T-helper 1 cell treated with Interleukin-12 subunit alpha and Interleukin-12 subunit beta and Interleukin-4 antibody, amounts not matched to agents 30 ng/mL and 1 ng/mL, for 36 hours (primary cell): ENCODE results near the gene ILDR2. TPM values are rescaled to one million over a fixed set of nuclear protein-coding genes. Genes with fewer than 3 reads are reported as not detected.

ENCODE experiments used
- intact Hi-C: fragments of 100-400 bp; cut with micrococcal nuclease; formaldehyde crosslinking; loops from one replicate; pipeline ENCODE4 v1.15.1; 2024
- total RNA-seq: library from RNA; stranded (reverse); gene quantifications from 2 replicates; pipeline ENCODE4 v1.2.3, GENCODE V29; 2022

ILDR2 gene
- total RNA-seq, 1 donor from 2014 or later = 8.4 TPM

GRCh38 chr1:166927701-166928100, 47.6 kb downstream of the ILDR2 start:
- intact Hi-C loops = no loop called here

- intact Hi-C loops = no loop called here
Measured at GRCh38 chr1:166925810-166926478, 49.4 kb downstream of the ILDR2 start.

GRCh38 chr1:166924823-166925541, 50.4 kb downstream of the ILDR2 start:
- intact Hi-C loops = no loop called here

GRCh38 chr1:166920561-166921475, 54.5 kb downstream of the ILDR2 start:
- intact Hi-C loops = no loop called here

DNA sequence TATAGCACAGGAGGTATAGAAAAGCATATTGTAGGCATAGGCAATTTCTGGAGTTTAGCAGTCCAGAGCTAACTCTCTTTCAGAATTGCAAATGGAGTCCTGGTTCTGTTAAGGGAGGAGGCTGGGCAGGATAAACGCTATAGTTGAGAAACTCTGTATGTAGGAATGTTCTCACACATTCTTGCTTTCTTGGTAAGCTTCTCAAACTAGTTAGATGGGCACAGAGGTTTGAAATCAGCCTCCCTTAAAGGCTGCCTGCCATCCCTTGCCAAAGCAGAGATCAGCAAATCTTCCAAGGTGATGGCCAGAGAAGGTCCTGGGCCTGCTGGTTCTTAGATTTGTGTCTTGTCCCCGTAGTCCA, 56.4 kb downstream of the ILDR2 start:
- intact Hi-C loops = no loop called here

- intact Hi-C loops = no loop called here
Measured at GRCh38 chr1:166918088-166918955, 57.0 kb downstream of the ILDR2 start.

GRCh38 chr1:166915941-166916340, 59.4 kb downstream of the ILDR2 start:
- intact Hi-C loops = no loop called here

GRCh38 chr1:166915042-166915441, 60.3 kb downstream of the ILDR2 start:
- intact Hi-C loops = no loop called here

GRCh38 chr1:166914111-166914510, 61.2 kb downstream of the ILDR2 start:
- intact Hi-C loops = loop anchor here (5.0 kb wide), 4 partner anchors 128 to 618 kb away; no protein-coding TSS in a partner anchor

- intact Hi-C loops = loop anchor here (5.0 kb wide), 4 partner anchors 131 to 621 kb away; no protein-coding TSS in a partner anchor
Measured at GRCh38 chr1:166911624-166912023, 63.7 kb downstream of the ILDR2 start.

DNA sequence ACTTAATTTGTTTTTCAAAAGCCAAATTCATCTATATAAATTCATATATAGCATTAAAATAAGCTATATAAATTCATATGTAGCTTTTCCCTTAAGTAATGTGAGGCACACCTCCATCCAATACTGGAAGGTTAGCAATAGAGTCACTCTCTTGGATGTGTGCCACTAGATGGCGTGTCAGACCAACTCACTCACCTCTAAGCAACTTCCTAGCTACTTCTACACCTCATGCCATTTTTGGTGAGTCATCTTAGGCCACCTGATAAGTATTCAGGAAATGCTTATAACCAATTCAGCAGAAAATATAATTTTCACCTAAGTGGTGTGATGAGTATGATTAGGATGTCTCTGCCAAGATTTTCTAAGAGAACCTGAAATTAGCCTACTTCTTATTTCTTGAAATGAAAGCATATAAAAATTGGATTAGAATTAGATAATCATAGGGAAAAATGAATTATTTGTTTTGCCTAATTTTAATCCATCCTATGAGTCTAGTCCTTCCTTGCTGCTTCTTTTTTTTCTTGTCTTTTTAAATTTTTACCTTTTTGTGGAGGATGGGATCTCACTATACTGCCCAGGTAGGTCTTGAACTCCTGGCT, 64.8 kb downstream of the ILDR2 start:
- intact Hi-C loops = loop anchor here (1.0 to 5.0 kb wide), 11 partner anchors 26 to 646 kb away; partner anchors contain the start of genes ILDR2, POU2F1 and TADA1

- intact Hi-C loops = no loop called here
Measured at GRCh38 chr1:166908942-166909341, 66.4 kb downstream of the ILDR2 start.

DNA sequence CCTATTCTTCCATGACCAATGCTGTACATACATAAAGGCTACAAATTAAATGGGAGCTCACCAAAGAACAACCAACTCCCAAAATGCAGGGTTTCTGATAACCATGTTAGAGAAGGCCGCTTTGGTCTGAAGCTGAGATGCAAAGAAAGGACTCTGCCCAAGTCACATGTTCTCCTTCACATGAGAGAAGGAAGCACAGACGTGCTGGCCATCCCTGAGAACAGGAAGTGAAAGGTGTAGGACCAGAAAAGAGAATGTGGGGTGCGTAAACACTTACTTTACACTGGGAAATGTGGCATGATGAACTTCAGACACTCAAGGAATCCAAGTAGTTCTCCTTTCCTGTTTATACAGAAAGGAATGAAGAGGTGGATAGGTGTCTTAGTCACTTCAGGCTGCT, 67.6 kb downstream of the ILDR2 start:
- intact Hi-C loops = no loop called here

DNA sequence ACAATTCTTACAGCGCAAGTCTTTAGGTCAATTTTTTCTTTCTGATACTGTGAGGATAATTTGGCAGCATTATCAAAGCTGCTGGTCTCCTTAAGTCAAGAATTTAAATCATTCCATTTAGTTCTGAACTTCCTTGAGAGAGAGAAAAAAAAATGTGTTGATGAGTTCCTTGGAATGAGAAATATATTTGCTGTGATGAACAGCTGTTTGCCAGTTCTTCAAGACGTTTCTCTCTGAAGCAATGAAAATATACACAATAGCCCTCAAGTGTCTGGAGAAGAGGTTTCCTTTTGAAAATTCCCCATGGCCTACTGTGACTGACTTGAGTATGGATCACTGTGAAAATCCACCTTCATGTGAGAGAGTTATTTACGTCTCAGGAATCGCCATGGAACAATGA, 68.3 kb downstream of the ILDR2 start:
- intact Hi-C loops = no loop called here

GRCh38 chr1:166906647-166907046, 68.7 kb downstream of the ILDR2 start:
- intact Hi-C loops = loop anchor here (1.0 kb wide), 1 partner anchor 30 kb away; the partner anchor contains the start of gene TADA1

GRCh38 chr1:166905900-166906299, 69.4 kb downstream of the ILDR2 start:
- intact Hi-C loops = loop anchor here (1.0 kb wide), 1 partner anchor 30 kb away; the partner anchor contains the start of gene TADA1

- intact Hi-C loops = no loop called here
Measured at GRCh38 chr1:166905136-166905535, 70.2 kb downstream of the ILDR2 start.

- intact Hi-C loops = no loop called here
Measured at GRCh38 chr1:166903232-166903631, 72.1 kb downstream of the ILDR2 start.

GRCh38 chr1:166902279-166902678, 73.1 kb downstream of the ILDR2 start:
- intact Hi-C loops = no loop called here

DNA sequence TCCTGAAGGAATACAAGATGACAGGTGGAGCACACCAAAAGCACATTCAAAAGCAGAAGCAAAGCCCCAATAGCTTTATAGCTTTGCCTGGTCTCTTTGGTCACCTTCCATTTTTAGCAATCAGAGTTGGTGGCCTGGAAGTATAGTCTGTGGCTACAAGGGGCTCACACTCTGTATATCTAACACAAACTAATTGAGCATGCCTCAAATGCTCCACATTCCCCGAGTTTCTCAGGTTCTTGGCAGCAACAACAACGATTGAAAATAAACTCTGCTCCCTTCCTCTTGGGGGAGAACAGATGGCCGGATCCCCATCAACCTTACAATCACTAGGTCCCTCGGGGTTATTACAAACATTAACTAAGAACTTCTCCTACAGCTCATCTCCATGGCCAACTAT, 74.4 kb downstream of the ILDR2 start:
- intact Hi-C loops = no loop called here
